Keratinocyte (primary cell): ENCODE data around the gene AARS2. TPM values are rescaled to one million over a fixed set of nuclear protein-coding genes. Genes with fewer than 3 reads are reported as not detected.

Experiments
- DNase-seq: peaks from one replicate; pipeline ENCODE4 v3.0.0-alpha.2; 2011; ENCODE audit warnings: low read depth, missing footprints, low spot score
- FAIRE-seq: peaks from 2 replicates; lab custom pipeline; 2011; peaks lifted over from hg19 to GRCh38; lab: Jason Lieb, UNC
- H2AFZ ChIP-seq: 2 replicates; pipeline ENCODE4 v1.6.0; 2012; ENCODE audit warnings: low read length, control low read depth, inconsistent platforms; ENCODE audit not compliant: control insufficient read depth
- H3K27ac ChIP-seq: 2 replicates; pipeline ENCODE4 v1.5.1; 2011; ENCODE audit warnings: low read length; ENCODE audit not compliant: control insufficient read depth, insufficient read depth
- H3K27me3 ChIP-seq: 3 replicates; pipeline ENCODE4 v1.6.0; 2011; ENCODE audit warnings: low read length; ENCODE audit not compliant: control insufficient read depth, insufficient read depth; ENCODE audit errors: extremely low read depth
- H3K36me3 ChIP-seq, 2 experiments: 2 replicates in 1 of 2; 3 replicates in 1 of 2; pipeline ENCODE4 v1.5.1; 2011; ENCODE audit warnings: low read length in 2 of 2, mild to moderate bottlenecking in 1 of 2; ENCODE audit not compliant: control insufficient read depth in 2 of 2, insufficient read depth in 2 of 2; ENCODE audit errors: extremely low read depth in 1 of 2
- H3K4me1 ChIP-seq: 3 replicates; pipeline ENCODE4 v1.5.1; 2011; ENCODE audit warnings: low read length; ENCODE audit not compliant: control insufficient read depth, insufficient read depth; ENCODE audit errors: extremely low read depth
- H3K4me2 ChIP-seq: 3 replicates; pipeline ENCODE4 v1.6.0; 2011; ENCODE audit warnings: low read depth, low read length; ENCODE audit not compliant: control insufficient read depth, insufficient read depth; ENCODE audit errors: extremely low read depth
- H3K4me3 ChIP-seq, 3 experiments: fragments of 200-600 bp in 1 of 3; sonication (generic) in 1 of 3; 2 replicates in 2 of 3; 3 replicates in 1 of 3; pipeline ENCODE4 v1.5.1; 2011 to 2016; ENCODE audit warnings: low read length in 3 of 3, mild to moderate bottlenecking in 3 of 3, control low read depth in 2 of 3, inconsistent platforms in 1 of 3, low read depth in 1 of 3, mixed read lengths in 1 of 3, mixed run types in 1 of 3, moderate library complexity in 1 of 3; ENCODE audit not compliant: control insufficient read depth in 2 of 3, insufficient read depth in 2 of 3; ENCODE audit errors: extremely low read depth in 1 of 3
- H3K79me2 ChIP-seq: 2 replicates; pipeline ENCODE4 v1.6.0; 2012; ENCODE audit warnings: low read length; ENCODE audit not compliant: control insufficient read depth, insufficient read depth
- H3K9ac ChIP-seq: 3 replicates; pipeline ENCODE4 v1.6.0; 2011; ENCODE audit warnings: low read length; ENCODE audit not compliant: control insufficient read depth, insufficient read depth; ENCODE audit errors: extremely low read depth
- H3K9me1 ChIP-seq: 3 replicates; pipeline ENCODE4 v1.6.0; 2011; ENCODE audit warnings: low read length; ENCODE audit not compliant: control insufficient read depth, insufficient read depth; ENCODE audit errors: extremely low read depth
- H3K9me3 ChIP-seq: 2 replicates; pipeline ENCODE4 v1.5.1; 2012; ENCODE audit warnings: low read depth, low read length; ENCODE audit not compliant: control insufficient read depth
- H4K20me1 ChIP-seq: 3 replicates; pipeline ENCODE4 v1.6.0; 2011; ENCODE audit warnings: low read length; ENCODE audit not compliant: control insufficient read depth, insufficient read depth; ENCODE audit errors: extremely low read depth
- CTCF ChIP-seq, 3 experiments: IDR thresholded peaks in 1 of 3; conservative IDR thresholded peaks in 1 of 3; optimal IDR thresholded peaks in 1 of 3; 2 replicates in 2 of 3; 3 replicates in 1 of 3; pipeline versions ENCODE3 to v1.5.1; 2011; ENCODE audit warnings: low read length in 3 of 3, mild to moderate bottlenecking in 3 of 3, moderate library complexity in 2 of 3, control low read depth in 1 of 3, inconsistent platforms in 1 of 3; ENCODE audit not compliant: insufficient read depth in 2 of 3; ENCODE audit errors: extremely low read depth in 1 of 3
- EZH2 ChIP-seq: IDR thresholded peaks from one replicate; pipeline ENCODE4 v1.6.1; 2012; ENCODE audit warnings: inconsistent platforms, mild to moderate bottlenecking, low read length, moderate library complexity
- dilution Hi-C: fragments of 300-500 bp; cut with MboI; formaldehyde crosslinking; loops from one replicate; pipeline ENCODE4 v1.7.0; 2020; ENCODE audit warnings: low sequenced_read_pairs; ENCODE audit not compliant: extremely low pct_ligation_motif_present
- polyA plus RNA-seq, 5 experiments: library from polyadenylated mRNA; depleted of rRNA in 3 of 5; stranded (reverse) in 3 of 5; stranded (forward) in 1 of 5; unstranded in 1 of 5; fragments of >200 nt; gene quantifications; 1 replicate in 1 of 5; 2 replicates in 3 of 5; 3 replicates in 1 of 5; pipeline versions ENCODE4 v1.2.1 to v1.2.3, GENCODE V29; 2011 to 2012; ENCODE audit warnings: missing spikeins in 2 of 5, low read depth in 1 of 5, low replicate concordance in 1 of 5

The AARS2 gene
- polyA plus RNA-seq, 1 donor (not counting 4 experiments of a cell fraction or from before 2014, with no cell fraction given): 5.8 TPM

- no peaks in the 10 kb centered on the region for H3K79me2 ChIP-seq
- no peak for FAIRE-seq
- no peaks in the 10 kb centered on the region for H3K9me3 ChIP-seq
- H3K27me3 ChIP-seq: peaks cover under 1% of the 10 kb centered on the region
- H3K27ac ChIP-seq: no peak overlapping the region
- H3K9ac ChIP-seq: no peak overlapping the region
- no peak overlapping the region for H2AFZ ChIP-seq
- no peak overlapping the region for H3K4me3 ChIP-seq
- H3K36me3 ChIP-seq: peaks cover 48 to 57% of the 10 kb centered on the region in 2 experiments
- H4K20me1 ChIP-seq: no peaks in the 10 kb centered on the region
- peaks cover 2% of the 10 kb centered on the region for H3K9me1 ChIP-seq
- H3K4me1 ChIP-seq: peaks cover 2% of the 10 kb centered on the region
- no peak for DNase-seq
- no peak for TF ChIP-seq EZH2
- no peak for TF ChIP-seq CTCF (optimal IDR thresholded peaks at IDR 0.05 in 1 of 3, IDR thresholded peaks at IDR 0.05 in 1 of 3, conservative IDR thresholded peaks at IDR 0.05 in 1 of 3; ENCODE audit: extremely low read depth in 1 of 3, insufficient read depth in 2 of 3, low read length in 3 of 3)
- dilution Hi-C loops: no loop called here
- H3K4me2 ChIP-seq: no peak overlapping the region
Observed at GRCh38 chr6:44303842-44304241, 9.3 kb downstream of the AARS2 start.

- H3K9me1 ChIP-seq: peaks cover 2% of the 10 kb centered on the region
- H3K27ac ChIP-seq: no peak overlapping the region
- no peaks in the 10 kb centered on the region for H3K79me2 ChIP-seq
- peaks cover 2% of the 10 kb centered on the region for H3K4me1 ChIP-seq
- no peaks in the 10 kb centered on the region for H3K9me3 ChIP-seq
- no peak overlapping the region for H2AFZ ChIP-seq
- dilution Hi-C loops: no loop called here
- no peak for FAIRE-seq
- no peak overlapping the region for H3K4me2 ChIP-seq
- no peak for DNase-seq
- H3K27me3 ChIP-seq: peaks cover 9% of the 10 kb centered on the region
- peaks cover 47 to 48% of the 10 kb centered on the region in 2 experiments for H3K36me3 ChIP-seq
- no peak overlapping the region for H3K4me3 ChIP-seq
- no peaks in the 10 kb centered on the region for H4K20me1 ChIP-seq
- no peak for TF ChIP-seq CTCF (optimal IDR thresholded peaks at IDR 0.05 in 1 of 3, IDR thresholded peaks at IDR 0.05 in 1 of 3, conservative IDR thresholded peaks at IDR 0.05 in 1 of 3; ENCODE audit: extremely low read depth in 1 of 3, insufficient read depth in 2 of 3, low read length in 3 of 3)
- no peak for TF ChIP-seq EZH2
- no peak overlapping the region for H3K9ac ChIP-seq
Observed at GRCh38 chr6:44302856-44303255, 10.3 kb downstream of the AARS2 start.
